GM18502 (cell line): ENCODE data around the gene C18orf63.
"Not testable (repeated sequence)": the region's sequence is repeated elsewhere in the genome, so short reads cannot be mapped to it uniquely, and the experiment has no call there.

Source experiments
- ATAC-seq: cut with Tn5 transposase; IDR thresholded peaks from one replicate; pipeline ENCODE4 v1.9.1; 2021; ENCODE audit warnings: mild to moderate bottlenecking; ENCODE audit not compliant: unreplicated experiment, poor library complexity

Gene C18orf63

GRCh38 chr18:74285583-74285982 lies 30.1 kb upstream of the C18orf63 start:
- not testable (repeated sequence) for ATAC-seq

GRCh38 chr18:74286106-74286855 lies 29.4 kb upstream of the C18orf63 start:
- ATAC-seq, result no peak

- no peak for ATAC-seq
Measured at GRCh38 chr18:74286856-74287255, 28.8 kb upstream of the C18orf63 start.

- no peak for ATAC-seq
Measured at GRCh38 chr18:74288041-74288440, 27.6 kb upstream of the C18orf63 start.

- ATAC-seq, result no peak
Measured at GRCh38 chr18:74288730-74289129, 26.9 kb upstream of the C18orf63 start.

GRCh38 chr18:74289137-74289536 lies 26.5 kb upstream of the C18orf63 start:
- ATAC-seq, result no peak

- ATAC-seq, result no peak
Measured at GRCh38 chr18:74290021-74290420, 25.6 kb upstream of the C18orf63 start.

- ATAC-seq, result no peak
Measured at GRCh38 chr18:74290794-74291471, 24.7 kb upstream of the C18orf63 start.

- ATAC-seq, result no peak
Measured at GRCh38 chr18:74291472-74291770, 24.2 kb upstream of the C18orf63 start.

GRCh38 chr18:74291771-74292540 lies 23.7 kb upstream of the C18orf63 start, which contains the start of gene CYB5A:
CYB5A (minus strand) TSS chr18:74291963; CDS start chr18:74291875, 88 bp downstream.
- ATAC-seq, result peak; percentile 100

GRCh38 chr18:74292541-74292858 lies 23.1 kb upstream of the C18orf63 start:
- no peak for ATAC-seq

GRCh38 chr18:74292982-74293381 lies 22.7 kb upstream of the C18orf63 start:
- not testable (repeated sequence) for ATAC-seq

GRCh38 chr18:74294526-74294925 lies 21.1 kb upstream of the C18orf63 start:
- ATAC-seq, result no peak

- no peak for ATAC-seq
Measured at GRCh38 chr18:74299162-74299561, 16.5 kb upstream of the C18orf63 start.

GRCh38 chr18:74299746-74300145 lies 15.9 kb upstream of the C18orf63 start:
- no peak for ATAC-seq

- ATAC-seq, result no peak
Measured at GRCh38 chr18:74303306-74303705, 12.3 kb upstream of the C18orf63 start.

- no peak for ATAC-seq
Measured at GRCh38 chr18:74303936-74304335, 11.7 kb upstream of the C18orf63 start.

- peak; percentile 62 for ATAC-seq
Measured at GRCh38 chr18:74310411-74310810, 5.2 kb upstream of the C18orf63 start.

- no peak for ATAC-seq
Measured at GRCh38 chr18:74311000-74311399, 4.6 kb upstream of the C18orf63 start.

GRCh38 chr18:74314759-74315463 lies 728 bp upstream of the C18orf63 start:
- ATAC-seq, result no peak
